Measurements from ENCODE around the gene POU2AF2. TPM values are rescaled to one million over a fixed set of nuclear protein-coding genes. Genes with fewer than 3 reads are reported as not detected.
"Not testable (repeated sequence)": the region's sequence is repeated elsewhere in the genome, so short reads cannot be mapped to it uniquely, and the experiment has no call there.

Gene POU2AF2
- polyA plus RNA-seq, 3 donors: not detected

DNA sequence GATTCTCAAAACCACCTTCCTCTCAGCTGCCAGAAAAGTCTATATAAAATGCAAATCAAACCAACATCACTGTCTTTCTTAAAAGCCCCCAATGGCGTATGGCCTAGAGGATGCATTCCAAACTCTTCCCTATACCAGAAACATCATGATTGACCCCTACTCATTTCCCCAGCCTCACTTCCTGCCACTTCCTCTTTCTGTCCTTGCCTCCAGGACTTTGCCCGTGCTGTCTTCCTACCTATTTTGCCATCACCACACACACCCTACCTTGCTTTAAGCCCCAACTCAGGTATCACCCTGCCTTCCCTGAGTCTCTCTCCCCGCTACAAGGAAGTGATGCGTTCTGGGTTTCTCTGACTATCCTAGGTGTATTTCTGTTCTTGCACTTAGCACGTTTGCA lies 8.1 kb downstream of the POU2AF2 start:
- DNase-seq: no peak

DNA sequence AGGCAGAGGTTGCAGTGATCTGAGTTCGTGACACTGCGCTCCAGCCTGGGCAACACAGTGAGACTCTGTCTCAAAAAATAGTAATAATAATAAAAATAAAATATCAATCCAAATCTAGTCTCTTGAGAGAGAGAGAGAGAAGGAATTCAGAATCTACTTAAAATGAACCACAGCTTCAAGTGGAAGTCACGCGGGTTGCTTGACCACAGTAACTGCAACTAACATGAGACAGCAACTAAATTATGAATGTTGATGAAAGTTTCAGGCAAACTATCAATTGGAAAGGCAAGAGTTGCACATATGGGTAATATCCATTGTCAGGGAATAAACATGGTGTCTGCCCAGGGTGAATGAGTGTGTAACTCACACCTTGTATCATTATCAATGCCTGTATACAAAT lies 12.5 kb downstream of the POU2AF2 start:
- no peak for DNase-seq

- DNase-seq: no peak
These were observed 14.4 kb downstream of the POU2AF2 start for GRCh38 chr11:111259896-111260295.

GRCh38 chr11:111260811-111261210 lies 15.3 kb downstream of the POU2AF2 start:
- DNase-seq: no peak

- no peak for DNase-seq
These were observed 19.1 kb downstream of the POU2AF2 start for GRCh38 chr11:111264646-111265045.

DNA sequence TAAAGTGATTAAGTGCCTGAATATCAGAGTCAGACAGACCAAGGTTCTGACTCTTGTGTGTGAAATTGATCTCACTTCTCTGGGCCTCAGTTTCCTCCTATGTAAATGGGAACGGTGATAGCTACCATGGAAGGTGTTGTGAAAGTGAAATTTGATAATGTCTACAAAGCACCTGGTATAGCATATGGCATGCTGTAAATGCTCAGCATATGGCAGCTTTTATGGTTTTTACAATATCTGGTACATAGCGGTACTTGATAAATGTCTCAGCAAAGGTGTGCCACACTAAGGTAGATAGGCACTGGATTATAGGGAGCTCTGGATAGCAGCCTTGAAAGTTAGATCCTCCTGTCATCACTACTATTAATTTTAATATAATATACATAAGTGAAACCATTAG lies 19.9 kb downstream of the POU2AF2 start:
- DNase-seq: no peak

DNA sequence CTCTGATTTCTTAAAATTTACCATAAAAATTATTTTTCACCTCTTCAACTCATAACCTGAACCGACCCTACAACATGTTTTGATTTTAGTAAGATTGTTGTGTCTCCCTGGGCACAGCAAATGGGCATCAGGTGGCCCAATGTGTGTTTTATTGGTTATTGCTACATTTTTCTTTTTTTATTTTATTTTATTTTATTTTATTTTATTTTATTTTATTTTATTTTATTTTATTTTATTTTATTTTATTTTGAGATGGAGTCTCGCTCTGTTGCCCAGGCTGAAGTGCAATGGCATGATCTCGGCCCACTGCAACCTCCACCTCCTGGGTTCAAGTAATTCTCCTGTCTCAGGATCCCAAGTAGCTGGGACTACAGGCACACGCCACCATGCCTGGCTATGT lies 22.8 kb downstream of the POU2AF2 start:
- DNase-seq: not testable (repeated sequence)

DNA sequence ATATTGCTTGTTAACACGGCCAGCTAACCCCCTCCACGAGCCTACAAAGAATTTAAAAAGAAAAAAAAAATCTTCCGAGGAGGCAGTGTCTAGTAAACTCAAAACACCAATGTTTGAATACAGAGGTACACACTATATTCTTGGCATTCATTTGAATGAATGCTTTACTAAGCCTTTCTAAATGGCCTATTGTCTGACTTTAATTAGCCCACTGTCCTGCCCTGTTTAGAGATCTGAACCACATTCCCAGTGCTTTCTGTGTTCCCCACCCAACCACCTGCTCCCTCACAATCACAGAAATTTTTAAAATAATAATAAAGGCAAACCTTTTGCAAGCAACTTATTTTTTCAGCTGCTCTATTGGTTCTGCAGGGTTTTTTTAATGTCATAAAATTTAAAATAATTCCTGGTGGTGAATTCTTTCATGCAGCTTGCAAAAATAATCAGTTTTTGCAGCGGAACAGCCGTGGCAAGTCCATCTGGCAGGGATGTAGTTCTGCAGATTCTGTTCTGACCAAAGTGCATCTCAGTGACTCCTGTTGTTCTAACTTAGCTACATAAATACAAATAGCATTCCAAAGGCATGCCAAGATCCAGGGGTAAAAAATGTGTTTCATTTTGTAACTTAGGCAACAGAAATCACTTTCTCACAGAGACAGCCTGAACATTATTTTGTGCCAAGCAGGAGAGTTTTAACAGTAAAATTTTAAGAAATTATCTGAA lies 23.8 kb downstream of the POU2AF2 start:
- DNase-seq: no peak

GRCh38 chr11:111272420-111272819 lies 26.9 kb downstream of the POU2AF2 start:
- no peak for DNase-seq

DNA sequence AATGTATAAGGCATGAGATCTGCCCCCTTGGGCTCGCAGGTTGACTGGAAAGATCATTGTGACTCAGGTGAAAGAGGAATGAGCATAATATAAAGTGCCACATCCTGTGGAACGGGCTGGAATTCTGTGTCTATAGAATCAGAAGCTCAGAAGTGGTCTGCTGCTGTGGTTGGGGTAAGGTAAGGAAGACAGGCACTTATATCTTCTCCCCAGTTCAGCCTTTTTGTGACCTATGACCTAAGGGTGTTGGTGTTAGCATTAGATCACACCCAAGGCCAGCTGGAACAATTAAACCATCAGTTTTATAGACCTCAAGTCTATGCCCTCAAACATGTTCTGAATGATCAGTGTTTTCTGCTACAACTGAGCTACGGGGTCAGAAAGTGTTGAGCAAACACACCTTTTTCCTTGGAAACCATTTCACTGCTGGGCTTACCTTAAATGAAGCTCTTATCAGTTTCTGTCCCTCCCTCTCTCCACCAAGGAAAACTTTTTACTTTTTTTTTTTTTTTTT lies 37.1 kb downstream of the POU2AF2 start:
- no peak for DNase-seq

DNA sequence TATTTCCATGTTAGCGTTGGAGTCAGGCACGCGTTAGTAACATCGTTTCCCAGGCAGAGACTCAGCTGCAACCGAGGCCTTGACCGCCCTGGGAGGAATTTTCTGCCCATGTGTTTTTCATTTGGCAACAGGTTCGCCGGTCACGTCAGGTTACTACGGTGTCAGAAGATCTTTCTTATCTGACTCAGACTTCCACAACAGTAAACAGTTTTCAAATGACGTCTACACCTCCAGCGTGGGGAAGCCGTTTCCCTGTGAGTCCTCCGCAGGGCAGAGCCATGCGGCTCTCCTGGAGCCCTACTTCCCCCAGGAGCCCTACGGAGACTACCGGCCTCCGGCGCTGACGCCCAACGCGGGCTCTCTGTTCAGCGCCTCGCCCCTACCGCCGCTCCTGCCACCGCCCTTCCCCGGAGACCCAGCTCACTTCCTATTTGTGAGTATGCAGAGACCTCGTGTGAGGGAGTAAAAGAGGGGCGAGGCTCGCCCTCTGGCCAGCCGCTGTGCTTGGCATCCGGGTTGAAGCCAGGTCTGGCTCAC lies 38.5 kb downstream of the POU2AF2 start:
- no peak for DNase-seq

- DNase-seq: no peak
These were observed 39.9 kb downstream of the POU2AF2 start for GRCh38 chr11:111285189-111286091.

- DNase-seq: no peak
These were observed 46.2 kb downstream of the POU2AF2 start for GRCh38 chr11:111291764-111292163.

- not testable (repeated sequence) for DNase-seq
These were observed 46.9 kb downstream of the POU2AF2 start for GRCh38 chr11:111292408-111292807.

DNA sequence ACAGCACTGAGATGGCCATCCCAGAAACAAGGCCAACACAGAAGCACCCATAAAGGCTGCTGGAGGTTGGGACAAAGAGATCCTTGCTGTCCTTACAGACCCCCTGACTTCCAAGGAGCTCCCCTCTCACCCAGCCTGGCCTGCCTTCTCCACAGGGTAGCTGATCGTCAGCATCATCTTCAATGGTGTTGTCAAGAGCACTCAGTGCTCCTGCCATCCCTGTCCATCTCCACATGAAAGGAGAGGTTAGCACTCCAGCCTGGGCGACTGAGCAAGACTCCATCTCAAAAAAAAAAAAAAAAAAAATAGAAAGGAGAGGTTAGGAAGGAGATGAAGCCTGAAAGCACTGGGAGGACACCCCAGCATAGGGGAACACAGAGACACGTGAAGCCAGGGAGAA lies 50.7 kb downstream of the POU2AF2 start:
- no peak for DNase-seq

- DNase-seq: no peak
These were observed 52.2 kb downstream of the POU2AF2 start for GRCh38 chr11:111297696-111298095.

GRCh38 chr11:111298413-111299100 lies 53.0 kb downstream of the POU2AF2 start, which contains the start of gene POU2AF3:
TSS of gene POU2AF3 (plus strand) at chr11:111298546. CDS start at chr11:111298582, 36 bp downstream.
- no peak for DNase-seq

GRCh38 chr11:111299101-111300026 lies 53.8 kb downstream of the POU2AF2 start:
- DNase-seq: peak; percentile 66

DNA sequence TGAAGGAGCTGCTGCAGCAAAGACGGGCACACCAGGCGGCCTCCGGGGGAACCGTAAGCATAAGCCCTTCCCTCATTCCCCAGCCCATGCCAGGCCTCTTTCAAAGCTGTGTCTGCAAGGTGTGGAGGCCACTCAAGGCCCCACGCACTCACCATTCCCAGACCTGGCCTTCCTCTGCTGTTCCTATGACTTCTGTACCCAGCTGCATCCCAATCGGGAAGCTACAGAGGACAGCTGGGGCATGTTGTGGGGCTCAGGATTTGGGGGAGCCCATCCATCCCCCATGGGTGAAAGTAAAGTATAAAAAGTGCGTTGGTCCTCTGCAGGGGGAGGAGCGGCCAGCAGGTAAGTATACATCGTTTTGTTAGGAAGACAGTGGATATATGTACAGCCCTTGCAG lies 55.0 kb downstream of the POU2AF2 start:
- DNase-seq: no peak

DNA sequence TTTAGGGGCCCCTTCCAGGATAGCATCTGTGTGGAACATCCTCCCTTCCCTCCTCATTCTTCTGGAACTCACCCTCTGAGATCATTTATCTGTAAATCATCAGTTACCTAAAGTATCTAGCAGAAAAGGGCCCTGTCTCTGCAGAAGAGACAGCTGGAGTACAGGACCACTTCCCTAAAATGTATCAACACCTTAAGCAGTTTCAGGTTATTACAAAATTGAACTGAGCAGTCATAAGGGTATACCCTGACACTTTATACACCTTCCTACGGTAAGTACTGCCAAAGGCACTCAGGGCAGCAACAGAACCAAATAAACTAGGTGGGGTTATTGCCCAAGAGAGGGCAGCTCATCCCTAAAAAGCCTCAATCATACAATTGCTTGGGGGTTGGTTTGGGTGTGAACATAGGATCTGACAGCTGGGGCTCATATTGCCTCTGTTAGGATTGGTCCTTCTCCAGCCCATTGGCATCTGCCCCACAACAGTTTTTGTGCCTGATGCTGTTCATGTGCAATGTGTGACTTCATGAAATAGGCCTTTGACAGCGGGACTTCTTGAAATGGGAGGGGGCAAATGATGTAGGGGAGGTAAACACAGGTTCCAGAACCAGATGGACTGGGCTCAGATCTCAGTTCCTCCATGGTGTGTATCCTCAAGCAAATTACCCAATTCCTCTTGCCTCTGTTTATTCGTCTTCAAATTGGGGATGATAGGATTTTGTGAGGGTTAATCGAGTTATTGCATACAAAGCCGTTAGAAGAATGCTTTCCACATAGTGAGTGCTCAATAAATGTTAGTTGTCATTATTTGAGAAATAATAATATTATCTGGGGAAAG lies 55.7 kb downstream of the POU2AF2 start:
- no peak for DNase-seq

Measured in renal pelvis (tissue), 4 donors.